Measurements from ENCODE around the gene PCDH1. TPM values are rescaled to one million over a fixed set of nuclear protein-coding genes. Genes with fewer than 3 reads are reported as not detected.

Gene PCDH1
- total RNA-seq, 2 experiments from 2014 or later: not detected

- no peak for ATAC-seq
- peaks cover 46% of the 10 kb centered on the region for H3K27me3 Mint-ChIP-seq (ENCODE audit: low read depth)
- no peaks in the 10 kb centered on the region for H3K4me1 Mint-ChIP-seq (ENCODE audit: low read depth)
- no peak for DNase-seq
- no peaks in the 10 kb centered on the region for H3K36me3 Mint-ChIP-seq (ENCODE audit: low read depth)
- H3K27ac Mint-ChIP-seq: no peak overlapping the region
- ChIA-PET POLR2A (interaction anchor here (0.6 kb wide), 1 partner anchor 114 kb away, joined by 4 read pairs; no protein-coding TSS in a partner anchor), CTCF (interaction anchor here (1.2 to 5.3 kb wide), 2 partner anchors 9 to 90 kb away, joined by 3 to 20 read pairs; partner anchors contain the start of gene PCDH1)
- H3K4me3 Mint-ChIP-seq: no peak overlapping the region
- no peaks in the 10 kb centered on the region for H3K9me3 Mint-ChIP-seq (ENCODE audit: insufficient read depth)
These were observed 7.3 kb downstream of the PCDH1 start for GRCh38 chr5:141870871-141871270.

- Mint-ChIP-seq H3K27me3 (ENCODE audit: low read depth) (peaks cover 39% of the 10 kb centered on the region), H3K4me3 (no peak overlapping the region)
- no peak for ATAC-seq
These were observed 8.0 kb downstream of the PCDH1 start for GRCh38 chr5:141870228-141870627.

GRCh38 chr5:141869514-141869913, 8.7 kb downstream of the PCDH1 start:
- Mint-ChIP-seq H3K27ac (no peak overlapping the region), H3K4me3 (no peak overlapping the region), H3K9me3 (ENCODE audit: insufficient read depth) (no peaks in the 10 kb centered on the region), H3K27me3 (ENCODE audit: low read depth) (peaks cover 32% of the 10 kb centered on the region), H3K36me3 (ENCODE audit: low read depth) (no peaks in the 10 kb centered on the region), H3K4me1 (ENCODE audit: low read depth) (no peaks in the 10 kb centered on the region)
- ChIA-PET POLR2A (no interaction called here), CTCF (interaction anchor here (1.0 to 5.3 kb wide), 2 partner anchors 10 to 180 kb away, joined by 3 to 20 read pairs; partner anchors contain the start of gene PCDH1)
- no peak for ATAC-seq
- DNase-seq: no peak

More at GRCh38 chr5:141870228-141870627, 8.0 kb downstream of the PCDH1 start:
- H3K27ac Mint-ChIP-seq: no peak overlapping the region
- H3K4me1 Mint-ChIP-seq (ENCODE audit: low read depth): no peaks in the 10 kb centered on the region
- CTCF ChIA-PET: interaction anchor here (1.2 to 5.3 kb wide), 2 partner anchors 9 to 91 kb away, joined by 3 to 20 read pairs; partner anchors contain the start of gene PCDH1
- no peaks in the 10 kb centered on the region for H3K9me3 Mint-ChIP-seq (ENCODE audit: insufficient read depth)
- H3K36me3 Mint-ChIP-seq (ENCODE audit: low read depth): no peaks in the 10 kb centered on the region
- DNase-seq: no peak
- POLR2A ChIA-PET: interaction anchor here (0.6 kb wide), 1 partner anchor 115 kb away, joined by 4 read pairs; no protein-coding TSS in a partner anchor

- no peak for ATAC-seq
- Mint-ChIP-seq H3K27ac (no peak overlapping the region), H3K9me3 (ENCODE audit: insufficient read depth) (no peaks in the 10 kb centered on the region), H3K4me3 (no peak overlapping the region), H3K27me3 (ENCODE audit: low read depth) (peaks cover 29% of the 10 kb centered on the region), H3K36me3 (ENCODE audit: low read depth) (no peaks in the 10 kb centered on the region), H3K4me1 (ENCODE audit: low read depth) (no peaks in the 10 kb centered on the region)
- POLR2A ChIA-PET: no interaction called here
- DNase-seq: no peak
- CTCF ChIA-PET: interaction anchor here (1.0 to 5.3 kb wide), 2 partner anchors 10 to 179 kb away, joined by 3 to 20 read pairs; partner anchors contain the start of gene PCDH1
These were observed 9.2 kb downstream of the PCDH1 start for GRCh38 chr5:141869040-141869439.

GRCh38 chr5:141868541-141868940, 9.7 kb downstream of the PCDH1 start:
- peaks cover 24% of the 10 kb centered on the region for H3K27me3 Mint-ChIP-seq (ENCODE audit: low read depth)
- ChIA-PET POLR2A (no interaction called here), CTCF (interaction anchor here (5.3 kb wide), 1 partner anchor 11 kb away, joined by 20 read pairs; the partner anchor contains the start of gene PCDH1)
- H3K36me3 Mint-ChIP-seq (ENCODE audit: low read depth): no peaks in the 10 kb centered on the region
- ATAC-seq: no peak
- no peak overlapping the region for H3K27ac Mint-ChIP-seq
- H3K4me1 Mint-ChIP-seq (ENCODE audit: low read depth): no peaks in the 10 kb centered on the region
- H3K9me3 Mint-ChIP-seq (ENCODE audit: insufficient read depth): no peaks in the 10 kb centered on the region
- H3K4me3 Mint-ChIP-seq: no peak overlapping the region
- DNase-seq: no peak

- no peak overlapping the region for H3K27ac Mint-ChIP-seq
- H3K27me3 Mint-ChIP-seq (ENCODE audit: low read depth): peaks cover 21% of the 10 kb centered on the region
- no peak for DNase-seq
- ChIA-PET POLR2A (no interaction called here), CTCF (interaction anchor here (0.7 to 5.3 kb wide), 2 partner anchors 12 to 59 kb away, joined by 3 to 20 read pairs; partner anchors contain the start of gene PCDH1)
- no peaks in the 10 kb centered on the region for H3K36me3 Mint-ChIP-seq (ENCODE audit: low read depth)
- H3K4me3 Mint-ChIP-seq: no peak overlapping the region
- H3K4me1 Mint-ChIP-seq (ENCODE audit: low read depth): no peaks in the 10 kb centered on the region
- ATAC-seq: no peak
- no peaks in the 10 kb centered on the region for H3K9me3 Mint-ChIP-seq (ENCODE audit: insufficient read depth)
These were observed 10.6 kb downstream of the PCDH1 start for GRCh38 chr5:141867651-141868050.

GRCh38 chr5:141867139-141867538, 11.1 kb downstream of the PCDH1 start:
- Mint-ChIP-seq H3K9me3 (ENCODE audit: insufficient read depth) (no peaks in the 10 kb centered on the region), H3K36me3 (ENCODE audit: low read depth) (no peaks in the 10 kb centered on the region), H3K4me1 (ENCODE audit: low read depth) (no peaks in the 10 kb centered on the region), H3K4me3 (no peak overlapping the region), H3K27ac (no peak overlapping the region), H3K27me3 (ENCODE audit: low read depth) (peaks cover 16% of the 10 kb centered on the region)
- no peak for DNase-seq
- no peak for ATAC-seq
- ChIA-PET POLR2A (no interaction called here), CTCF (interaction anchor here (0.7 to 5.3 kb wide), 2 partner anchors 12 to 59 kb away, joined by 3 to 20 read pairs; partner anchors contain the start of gene PCDH1)

GRCh38 chr5:141866096-141866495, 12.1 kb downstream of the PCDH1 start:
- Mint-ChIP-seq H3K4me1 (ENCODE audit: low read depth) (no peaks in the 10 kb centered on the region), H3K27me3 (ENCODE audit: low read depth) (peaks cover 15% of the 10 kb centered on the region), H3K9me3 (ENCODE audit: insufficient read depth) (no peaks in the 10 kb centered on the region), H3K4me3 (no peak overlapping the region), H3K36me3 (ENCODE audit: low read depth) (no peaks in the 10 kb centered on the region), H3K27ac (no peak overlapping the region)
- no peak for ATAC-seq
- DNase-seq: no peak
- POLR2A ChIA-PET: no interaction called here
- CTCF ChIA-PET: no interaction called here

GRCh38 chr5:141865406-141865805, 12.8 kb downstream of the PCDH1 start:
- Mint-ChIP-seq H3K27me3 (ENCODE audit: low read depth) (peaks cover 10% of the 10 kb centered on the region), H3K9me3 (ENCODE audit: insufficient read depth) (no peaks in the 10 kb centered on the region), H3K4me1 (ENCODE audit: low read depth) (no peaks in the 10 kb centered on the region), H3K4me3 (no peak overlapping the region), H3K36me3 (ENCODE audit: low read depth) (no peaks in the 10 kb centered on the region), H3K27ac (no peak overlapping the region)
- ChIA-PET CTCF (no interaction called here), POLR2A (no interaction called here)
- ATAC-seq (no peak), DNase-seq (no peak)

- POLR2A ChIA-PET: no interaction called here
- Mint-ChIP-seq H3K27ac (no peak overlapping the region), H3K4me1 (ENCODE audit: low read depth) (no peaks in the 10 kb centered on the region), H3K9me3 (ENCODE audit: insufficient read depth) (no peaks in the 10 kb centered on the region), H3K36me3 (ENCODE audit: low read depth) (no peaks in the 10 kb centered on the region), H3K4me3 (no peak overlapping the region), H3K27me3 (ENCODE audit: low read depth) (peaks cover 15% of the 10 kb centered on the region)
- DNase-seq (no peak), ATAC-seq (no peak)
- CTCF ChIA-PET: interaction anchor here (0.6 kb wide), 2 partner anchors 43 to 354 kb away, joined by 3 read pairs; no protein-coding TSS in a partner anchor
These were observed 13.5 kb downstream of the PCDH1 start for GRCh38 chr5:141864371-141865370.

GRCh38 chr5:141863569-141864178, 14.5 kb downstream of the PCDH1 start:
- CTCF ChIA-PET: no interaction called here
- Mint-ChIP-seq H3K36me3 (ENCODE audit: low read depth) (no peaks in the 10 kb centered on the region), H3K27me3 (ENCODE audit: low read depth) (peaks cover 19% of the 10 kb centered on the region), H3K4me1 (ENCODE audit: low read depth) (no peaks in the 10 kb centered on the region), H3K27ac (no peak overlapping the region), H3K4me3 (no peak overlapping the region), H3K9me3 (ENCODE audit: insufficient read depth) (no peaks in the 10 kb centered on the region)
- POLR2A ChIA-PET: no interaction called here
- DNase-seq (no peak), ATAC-seq (no peak)
